Lower lobe of right lung (tissue), 2 donors: Measurements from ENCODE around the gene ANOS1. TPM values are rescaled to one million over a fixed set of nuclear protein-coding genes. Genes with fewer than 3 reads are reported as not detected.

Experiments
- ATAC-seq, 2 donors: fragments of 200-7000 bp; cut with Tn5 transposase; one replicate each; pipeline ENCODE4 v1.9.1; 2020 to 2022; ENCODE audit warnings: mild to moderate bottlenecking in 2 of 2, moderate library complexity in 2 of 2
- DNase-seq: peaks from one replicate; pipeline ENCODE4 v3.0.0-alpha.2; 2020
- H3K27ac ChIP-seq: fragments of 200-600 bp; one replicate; pipeline ENCODE4 v1.8.0; 2022
- H3K27me3 ChIP-seq: fragments of 200-600 bp; one replicate; pipeline ENCODE4 v1.8.0; 2022; ENCODE audit warnings: low read depth
- H3K36me3 ChIP-seq: fragments of 200-600 bp; one replicate; pipeline ENCODE4 v1.8.0; 2022; ENCODE audit warnings: mild to moderate bottlenecking
- H3K4me1 ChIP-seq: fragments of 200-600 bp; one replicate; pipeline ENCODE4 v1.8.0; 2022
- H3K4me3 ChIP-seq: fragments of 200-600 bp; one replicate; pipeline ENCODE4 v1.8.0; 2022; ENCODE audit warnings: mild to moderate bottlenecking
- H3K9me3 ChIP-seq: fragments of 200-600 bp; one replicate; pipeline ENCODE4 v1.8.0; 2022
- intact Hi-C: fragments of 100-400 bp; cut with DNase I; formaldehyde crosslinking; loops from one replicate; pipeline ENCODE4 v1.11.0; 2022
- total RNA-seq: library from RNA; stranded (reverse); fragmentation: NEBNext Ultra II Directional; extraction: Animal tissue kit (Norgen Biotek cat#: 25700); gene quantifications from one replicate; pipeline ENCODE4 v1.2.1, GENCODE V29; 2021
- TF ChIP-seq, protein P1 (sequence below): fragments of 200-600 bp; IDR thresholded peaks from one replicate; pipeline ENCODE4 v1.8.0; 2022; ENCODE audit warnings: antibody characterized with exemption, mild to moderate bottlenecking
- donor health status: DM: no; HTN: yes; CAD: no; lungs with severe emphysema.

Gene ANOS1
- total RNA-seq, 1 donor from 2014 or later: 46.2 TPM

DNA sequence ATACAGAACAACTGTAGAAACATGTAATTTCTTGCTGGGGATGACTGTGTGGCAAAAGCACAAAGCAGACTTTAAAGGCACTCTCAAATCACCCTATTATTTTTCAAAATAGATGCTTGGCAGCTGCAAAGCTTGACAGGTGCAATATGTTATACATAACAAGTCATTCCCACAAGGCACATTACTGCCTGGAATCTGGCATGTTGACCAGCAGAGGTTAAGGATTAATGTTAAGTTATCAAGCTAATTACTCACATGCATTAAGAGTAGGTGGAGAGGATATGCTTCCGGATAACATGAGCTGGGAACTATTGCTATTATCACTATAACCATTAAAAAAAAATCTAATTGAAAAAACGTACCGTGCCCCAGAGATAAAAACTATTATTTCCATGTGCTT, 17.8 kb downstream of the ANOS1 start:
- Histone ChIP-seq H3K4me3 (no peak overlapping the region), H3K4me1 (no peaks in the 10 kb centered on the region), H3K27me3 (no peaks in the 10 kb centered on the region), H3K27ac (no peak overlapping the region), H3K9me3 (no peaks in the 10 kb centered on the region), H3K36me3 (no peaks in the 10 kb centered on the region)
- DNase-seq: no peak
- ATAC-seq: no peak
- intact Hi-C loops: no loop called here
- TF ChIP-seq, protein P1, sequence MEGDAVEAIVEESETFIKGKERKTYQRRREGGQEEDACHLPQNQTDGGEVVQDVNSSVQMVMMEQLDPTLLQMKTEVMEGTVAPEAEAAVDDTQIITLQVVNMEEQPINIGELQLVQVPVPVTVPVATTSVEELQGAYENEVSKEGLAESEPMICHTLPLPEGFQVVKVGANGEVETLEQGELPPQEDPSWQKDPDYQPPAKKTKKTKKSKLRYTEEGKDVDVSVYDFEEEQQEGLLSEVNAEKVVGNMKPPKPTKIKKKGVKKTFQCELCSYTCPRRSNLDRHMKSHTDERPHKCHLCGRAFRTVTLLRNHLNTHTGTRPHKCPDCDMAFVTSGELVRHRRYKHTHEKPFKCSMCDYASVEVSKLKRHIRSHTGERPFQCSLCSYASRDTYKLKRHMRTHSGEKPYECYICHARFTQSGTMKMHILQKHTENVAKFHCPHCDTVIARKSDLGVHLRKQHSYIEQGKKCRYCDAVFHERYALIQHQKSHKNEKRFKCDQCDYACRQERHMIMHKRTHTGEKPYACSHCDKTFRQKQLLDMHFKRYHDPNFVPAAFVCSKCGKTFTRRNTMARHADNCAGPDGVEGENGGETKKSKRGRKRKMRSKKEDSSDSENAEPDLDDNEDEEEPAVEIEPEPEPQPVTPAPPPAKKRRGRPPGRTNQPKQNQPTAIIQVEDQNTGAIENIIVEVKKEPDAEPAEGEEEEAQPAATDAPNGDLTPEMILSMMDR: no peak

DNA sequence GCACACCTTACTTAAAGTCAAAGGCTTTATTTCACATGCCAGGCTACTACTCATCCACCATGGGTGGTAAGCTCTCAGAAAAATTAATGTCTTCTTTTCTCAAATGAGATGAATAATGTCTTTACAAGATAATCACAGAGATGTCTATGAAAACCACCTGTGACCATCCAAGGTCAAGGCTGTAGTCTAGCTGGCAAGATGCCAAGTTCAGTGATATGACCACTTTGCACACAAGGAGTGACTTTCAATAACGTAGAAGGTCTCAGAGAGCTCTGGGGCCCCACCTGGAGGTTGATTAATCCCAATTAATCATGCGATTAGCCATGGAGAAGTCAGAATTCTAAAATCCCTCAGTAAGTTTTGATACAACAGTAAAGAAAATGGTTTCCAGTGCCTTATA, 20.5 kb downstream of the ANOS1 start:
- no peaks in the 10 kb centered on the region for H3K9me3 ChIP-seq
- H3K4me1 ChIP-seq: no peaks in the 10 kb centered on the region
- TF ChIP-seq, protein P1: no peak
- H3K36me3 ChIP-seq: no peaks in the 10 kb centered on the region
- no peak overlapping the region for H3K27ac ChIP-seq
- no peak overlapping the region for H3K4me3 ChIP-seq
- DNase-seq (no peak), ATAC-seq (no peak)
- no peaks in the 10 kb centered on the region for H3K27me3 ChIP-seq
- intact Hi-C loops: no loop called here

DNA sequence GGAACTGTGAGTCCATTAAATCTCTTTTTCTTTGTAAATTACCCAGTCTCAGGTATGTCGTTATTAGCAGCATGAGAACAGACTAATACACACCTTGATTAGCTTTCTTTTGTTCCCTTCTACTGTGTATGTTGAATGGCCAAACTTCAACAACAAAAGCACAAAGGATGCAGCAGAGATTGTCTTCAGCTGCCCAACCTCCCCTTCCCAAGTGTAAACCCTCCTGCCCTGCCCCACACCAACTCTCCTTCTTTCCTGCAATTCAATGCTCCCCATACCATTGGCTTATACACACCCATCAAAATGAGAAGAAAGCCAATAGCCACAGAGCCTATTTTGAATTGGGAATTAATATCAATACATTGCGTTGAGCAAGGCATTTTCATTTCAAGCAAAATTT, 27.8 kb downstream of the ANOS1 start:
- TF ChIP-seq, protein P1: no peak
- Histone ChIP-seq H3K27ac (no peak overlapping the region), H3K4me1 (no peaks in the 10 kb centered on the region), H3K4me3 (no peak overlapping the region), H3K27me3 (no peaks in the 10 kb centered on the region), H3K9me3 (no peaks in the 10 kb centered on the region), H3K36me3 (no peaks in the 10 kb centered on the region)
- intact Hi-C loops: no loop called here
- no peak for DNase-seq
- ATAC-seq: no peak

DNA sequence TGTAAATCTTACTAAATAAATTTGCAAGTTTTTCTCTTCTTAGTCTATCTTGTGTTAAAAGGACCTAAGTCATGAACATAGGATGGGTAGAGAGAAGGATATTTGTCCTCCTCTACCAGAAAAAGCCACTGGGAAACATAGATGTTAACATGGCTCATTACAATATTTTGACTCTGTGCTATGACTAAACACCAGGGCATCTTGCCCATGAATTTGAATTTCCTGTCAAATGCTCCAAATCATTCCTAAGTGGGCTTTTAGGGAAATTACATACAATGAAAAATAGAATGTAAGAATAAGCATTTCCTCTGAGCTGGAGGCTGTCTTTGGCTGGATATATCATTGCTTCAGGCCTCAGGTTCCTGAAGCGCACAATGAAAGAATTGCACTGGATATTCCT, 39.1 kb downstream of the ANOS1 start:
- TF ChIP-seq, protein P1: no peak
- Histone ChIP-seq H3K36me3 (no peaks in the 10 kb centered on the region), H3K27ac (no peak overlapping the region), H3K9me3 (no peaks in the 10 kb centered on the region), H3K27me3 (no peaks in the 10 kb centered on the region), H3K4me1 (no peaks in the 10 kb centered on the region), H3K4me3 (no peak overlapping the region)
- DNase-seq (no peak), ATAC-seq (no peak)
- intact Hi-C loops: no loop called here

DNA sequence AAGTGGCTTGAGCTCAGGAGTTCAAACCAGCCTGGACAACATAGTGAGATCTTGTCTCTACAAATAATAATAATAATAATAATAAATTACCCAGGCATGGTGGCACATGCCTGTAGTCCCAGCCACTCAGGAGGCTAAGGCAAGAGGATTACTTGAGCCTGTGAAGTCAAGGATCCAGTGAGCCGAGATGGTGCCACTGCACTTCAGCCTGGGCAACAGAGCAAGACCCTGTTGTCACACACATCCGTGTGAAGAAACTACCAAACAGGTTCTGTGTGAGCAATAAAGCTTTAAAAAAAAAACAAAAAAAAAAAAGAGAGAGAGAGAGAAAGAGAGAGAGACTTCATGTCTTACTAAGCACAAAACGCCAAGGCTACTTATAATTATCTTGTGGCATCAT, 42.5 kb downstream of the ANOS1 start:
- intact Hi-C loops: no loop called here
- DNase-seq (no peak), ATAC-seq (no peak)
- no peaks in the 10 kb centered on the region for H3K4me1 ChIP-seq
- H3K27ac ChIP-seq: no peak overlapping the region
- no peak overlapping the region for H3K4me3 ChIP-seq
- H3K9me3 ChIP-seq: no peaks in the 10 kb centered on the region
- TF ChIP-seq, protein P1: no peak
- H3K27me3 ChIP-seq: no peaks in the 10 kb centered on the region
- H3K36me3 ChIP-seq: no peaks in the 10 kb centered on the region

DNA sequence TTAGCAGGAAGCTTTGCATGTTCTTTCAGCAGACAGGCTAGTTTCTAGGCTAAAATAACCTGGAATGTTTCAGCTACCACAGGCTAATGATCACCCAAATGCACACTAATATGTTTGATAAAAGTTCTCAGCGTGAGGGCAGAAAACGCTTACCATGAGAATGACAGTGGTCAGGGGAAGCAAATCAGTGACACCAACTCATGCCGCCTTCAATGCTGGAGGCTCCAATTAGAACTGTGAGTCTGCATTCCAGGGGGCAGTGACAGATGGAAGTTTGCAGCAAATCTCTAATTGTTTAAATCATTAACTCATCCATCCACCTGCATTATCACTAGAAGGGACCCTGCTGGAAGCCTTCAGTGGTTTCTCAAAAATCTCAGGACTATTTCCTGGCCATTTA, 43.2 kb downstream of the ANOS1 start:
- H3K4me3 ChIP-seq: no peak overlapping the region
- no peak for DNase-seq
- ATAC-seq: no peak
- intact Hi-C loops: no loop called here
- TF ChIP-seq, protein P1: no peak
- H3K4me1 ChIP-seq: no peaks in the 10 kb centered on the region
- H3K9me3 ChIP-seq: no peaks in the 10 kb centered on the region
- no peak overlapping the region for H3K27ac ChIP-seq
- H3K36me3 ChIP-seq: no peaks in the 10 kb centered on the region
- no peaks in the 10 kb centered on the region for H3K27me3 ChIP-seq
